Left lung (tissue), 10 donors: ENCODE data around the gene ZNF81. TPM values are rescaled to one million over a fixed set of nuclear protein-coding genes. Genes with fewer than 3 reads are reported as not detected.
"Not testable (repeated sequence)": the region's sequence is repeated elsewhere in the genome, so short reads cannot be mapped to it uniquely, and the experiment has no call there.

Experiments
- ATAC-seq: fragments of 200-7000 bp; cut with Tn5 transposase; one replicate; pipeline ENCODE4 v1.9.1; 2020; ENCODE audit warnings: moderate library complexity
- DNase-seq, 4 donors: peaks; one replicate each; pipeline ENCODE4 v3.0.0-alpha.2; 2013 to 2020
- H3K27ac ChIP-seq, 2 donors: fragments of 200-600 bp; sonication (generic) in 1 of 2; one replicate each; pipeline versions ENCODE4 v1.5.0 to v1.8.0; 2020 to 2021
- H3K27me3 ChIP-seq, 2 donors: fragments of 200-600 bp; sonication (generic) in 1 of 2; one replicate each; pipeline versions ENCODE4 v1.5.0 to v1.8.0; 2020 to 2021
- H3K36me3 ChIP-seq, 2 donors: fragments of 200-600 bp; sonication (generic) in 1 of 2; one replicate each; pipeline versions ENCODE4 v1.5.0 to v1.8.0; 2020 to 2021
- H3K4me1 ChIP-seq, 2 donors: fragments of 200-600 bp; one replicate each; pipeline ENCODE4 v1.8.0; 2021
- H3K4me3 ChIP-seq, 2 donors: fragments of 200-600 bp; sonication (generic) in 1 of 2; one replicate each; pipeline versions ENCODE4 v1.5.0 to v1.8.0; 2020 to 2021; ENCODE audit warnings: mild to moderate bottlenecking in 1 of 2
- H3K9me3 ChIP-seq, 2 donors: fragments of 200-600 bp; sonication (generic) in 1 of 2; one replicate each; pipeline versions ENCODE4 v1.5.0 to v1.8.0; 2020 to 2021
- CTCF ChIP-seq, 2 donors: fragments of 200-600 bp; sonication (generic) in 1 of 2; IDR thresholded peaks; one replicate each; pipeline versions ENCODE4 v1.5.0 to v1.8.0; 2021; ENCODE audit warnings: antibody characterized with exemption in 2 of 2
- intact Hi-C, 2 donors: fragments of 100-400 bp; cut with DNase I; formaldehyde crosslinking; loops; one replicate each; pipeline versions ENCODE4 v1.11.2 to v1.14.2; 2022
- polyA plus RNA-seq, 6 donors: library from polyadenylated mRNA; unstranded; fragments of 120-200 nt; gene quantifications; one replicate each; pipeline ENCODE4 v1.2.1, GENCODE V29; 2013; ENCODE audit not compliant: insufficient read length in 6 of 6
- total RNA-seq, 2 donors: library from RNA; stranded (reverse); fragmentation: NEBNext Ultra II Directional; extraction: Animal tissue kit (Norgen Biotek cat#: 25700); gene quantifications; one replicate each; pipeline ENCODE4 v1.2.1, GENCODE V29; 2021
- donor health status: DM: no; HTN: yes; CAD: no.
- donor health status: DM: no; HTN: no; CAD: no.

The ZNF81 gene
- total and polyA plus RNA-seq, 8 donors, result 5.8 to 12.3 (median 7.3) TPM

- no peak overlapping the region for H3K27ac ChIP-seq
- H3K9me3 ChIP-seq, result no peaks in the 10 kb centered on the region
- H3K4me1 ChIP-seq, result no peaks in the 10 kb centered on the region
- H3K36me3 ChIP-seq, result peaks cover 0 to 25% of the 10 kb centered on the region in 2 donors
- DNase-seq, result no peak
- ATAC-seq, result no peak
- TF ChIP-seq CTCF (IDR thresholded peaks at IDR 0.05), result no peak
- no peak overlapping the region for H3K4me3 ChIP-seq
- intact Hi-C loops, result no loop called here
- H3K27me3 ChIP-seq, result no peaks in the 10 kb centered on the region
Observed at GRCh38 chrX:47844117-47844516, 7.4 kb downstream of the ZNF81 start.

- intact Hi-C loops, result no loop called here
- Histone ChIP-seq H3K9me3 (no peaks in the 10 kb centered on the region), H3K4me1 (no peaks in the 10 kb centered on the region), H3K27ac (no peak overlapping the region), H3K36me3 (peaks cover 0 to 26% of the 10 kb centered on the region in 2 donors), H3K4me3 (no peak overlapping the region), H3K27me3 (no peaks in the 10 kb centered on the region)
- TF ChIP-seq CTCF (IDR thresholded peaks at IDR 0.05), result no peak
- DNase-seq, result no peak
- ATAC-seq, result no peak
Observed at GRCh38 chrX:47846040-47846439, 9.3 kb downstream of the ZNF81 start.

GRCh38 chrX:47849778-47850177 lies 13.1 kb downstream of the ZNF81 start:
- Histone ChIP-seq H3K27ac (no peak overlapping the region), H3K9me3 (no peaks in the 10 kb centered on the region), H3K4me3 (no peak overlapping the region), H3K36me3 (peaks cover 0 to 30% of the 10 kb centered on the region in 2 donors), H3K27me3 (no peaks in the 10 kb centered on the region), H3K4me1 (no peaks in the 10 kb centered on the region)
- DNase-seq, result no peak
- ATAC-seq, result no peak
- no peak for TF ChIP-seq CTCF (IDR thresholded peaks at IDR 0.05)
- intact Hi-C loops, result no loop called here

GRCh38 chrX:47850389-47850788 lies 13.7 kb downstream of the ZNF81 start:
- H3K27me3 ChIP-seq, H3K9me3 ChIP-seq, H3K4me1 ChIP-seq, DNase-seq, intact Hi-C loops, H3K4me3 ChIP-seq, ATAC-seq, H3K27ac ChIP-seq: not testable (repeated sequence)
- peaks cover 0 to 30% of the 10 kb centered on the region in 2 donors for H3K36me3 ChIP-seq

GRCh38 chrX:47850901-47851300 lies 14.2 kb downstream of the ZNF81 start:
- Histone ChIP-seq H3K4me3 (no peak overlapping the region), H3K4me1 (no peaks in the 10 kb centered on the region), H3K27ac (no peak overlapping the region), H3K27me3 (no peaks in the 10 kb centered on the region), H3K36me3 (peaks cover 0 to 30% of the 10 kb centered on the region in 2 donors), H3K9me3 (no peaks in the 10 kb centered on the region)
- DNase-seq (no peak), ATAC-seq (no peak)
- TF ChIP-seq CTCF (IDR thresholded peaks at IDR 0.05), result no peak
- intact Hi-C loops, result no loop called here

- H3K36me3 ChIP-seq, result peaks cover 0 to 4% of the 10 kb centered on the region in 2 donors
- no peaks in the 10 kb centered on the region for H3K27me3 ChIP-seq
- no peak overlapping the region for H3K4me3 ChIP-seq
- TF ChIP-seq CTCF (IDR thresholded peaks at IDR 0.05), result peak in 1 of 2 donors; percentile 15
- peak in 1 of 4 donors; percentile 46 for DNase-seq
- H3K9me3 ChIP-seq, result no peaks in the 10 kb centered on the region
- peak; percentile 61 for ATAC-seq
- H3K27ac ChIP-seq, result no peak overlapping the region
- no peaks in the 10 kb centered on the region for H3K4me1 ChIP-seq
- intact Hi-C loops, result no loop called here
Observed at GRCh38 chrX:47854474-47854873, 17.8 kb downstream of the ZNF81 start.
